ENCODE measurements around the gene ZCCHC24.

The ZCCHC24 gene

GRCh38 chr10:79483948-79484347, 38.5 kb upstream of the ZCCHC24 start:
- peaks cover 5% of the 10 kb centered on the region; the same call in 1 of the 2 replicates for H3K9me3 ChIP-seq (ENCODE audit: insufficient read depth, low read depth, low read length)
- H3K27me3 ChIP-seq (ENCODE audit: insufficient read depth, low read length), result 0 out of 2 replicates have a peak, but pooled peaks cover 8% of the 10 kb centered on the region
- peaks cover 4% of the 10 kb centered on the region; the same call in 1 of the 2 replicates for H3K4me1 ChIP-seq (ENCODE audit: insufficient read depth, low read length)
- H3K9ac ChIP-seq (ENCODE audit: low read depth, low read length), result no peak overlapping the region
- no peaks in the 10 kb centered on the region for H3K36me3 ChIP-seq (ENCODE audit: insufficient read depth, low read depth, low read length)
- H3K27ac ChIP-seq (ENCODE audit: low read length), result no peak overlapping the region
- no peak overlapping the region for H3K4me3 ChIP-seq (ENCODE audit: low read length)

GRCh38 chr10:79483299-79483698, 37.9 kb upstream of the ZCCHC24 start:
- peaks cover 5% of the 10 kb centered on the region; the same call in 1 of the 2 replicates for H3K9me3 ChIP-seq (ENCODE audit: insufficient read depth, low read depth, low read length)
- H3K36me3 ChIP-seq (ENCODE audit: insufficient read depth, low read depth, low read length), result no peaks in the 10 kb centered on the region
- no peak overlapping the region for H3K9ac ChIP-seq (ENCODE audit: low read depth, low read length)
- 0 out of 2 replicates have a peak, but pooled peaks cover 8% of the 10 kb centered on the region for H3K27me3 ChIP-seq (ENCODE audit: insufficient read depth, low read length)
- H3K27ac ChIP-seq (ENCODE audit: low read length), result no peak overlapping the region
- H3K4me1 ChIP-seq (ENCODE audit: insufficient read depth, low read length), result peaks cover 4% of the 10 kb centered on the region; the same call in 1 of the 2 replicates
- H3K4me3 ChIP-seq (ENCODE audit: low read length), result no peak overlapping the region

GRCh38 chr10:79482741-79483140, 37.3 kb upstream of the ZCCHC24 start:
- H3K9ac ChIP-seq (ENCODE audit: low read depth, low read length), result no peak overlapping the region
- H3K4me1 ChIP-seq (ENCODE audit: insufficient read depth, low read length), result 0 out of 2 replicates have a peak, but pooled peaks cover under 1% of the 10 kb centered on the region

GRCh38 chr10:79482304-79482703, 36.9 kb upstream of the ZCCHC24 start:
- H3K4me1 ChIP-seq (ENCODE audit: insufficient read depth, low read length), result no peaks in the 10 kb centered on the region
- H3K36me3 ChIP-seq (ENCODE audit: insufficient read depth, low read depth, low read length), result no peaks in the 10 kb centered on the region
- no peak overlapping the region for H3K27ac ChIP-seq (ENCODE audit: low read length)
- H3K9ac ChIP-seq (ENCODE audit: low read depth, low read length), result no peak overlapping the region
- H3K27me3 ChIP-seq (ENCODE audit: insufficient read depth, low read length), result 0 out of 2 replicates have a peak, but pooled peaks cover 8% of the 10 kb centered on the region
- no peak overlapping the region for H3K4me3 ChIP-seq (ENCODE audit: low read length)
- peaks cover 5% of the 10 kb centered on the region; the same call in 1 of the 2 replicates for H3K9me3 ChIP-seq (ENCODE audit: insufficient read depth, low read depth, low read length)

More at GRCh38 chr10:79482741-79483140, 37.3 kb upstream of the ZCCHC24 start:
- Histone ChIP-seq H3K4me3 (ENCODE audit: low read length) (no peak overlapping the region), H3K27me3 (ENCODE audit: insufficient read depth, low read length) (0 out of 2 replicates have a peak, but pooled peaks cover 8% of the 10 kb centered on the region), H3K9me3 (ENCODE audit: insufficient read depth, low read depth, low read length) (peaks cover 5% of the 10 kb centered on the region; the same call in 1 of the 2 replicates), H3K36me3 (ENCODE audit: insufficient read depth, low read depth, low read length) (no peaks in the 10 kb centered on the region), H3K27ac (ENCODE audit: low read length) (no peak overlapping the region)

- Histone ChIP-seq H3K27me3 (ENCODE audit: insufficient read depth, low read length) (no peaks in the 10 kb centered on the region), H3K9me3 (ENCODE audit: insufficient read depth, low read depth, low read length) (peaks cover 5% of the 10 kb centered on the region; the same call in 1 of the 2 replicates), H3K9ac (ENCODE audit: low read depth, low read length) (no peak overlapping the region), H3K36me3 (ENCODE audit: insufficient read depth, low read depth, low read length) (no peaks in the 10 kb centered on the region), H3K4me3 (ENCODE audit: low read length) (no peak overlapping the region), H3K4me1 (ENCODE audit: insufficient read depth, low read length) (no peaks in the 10 kb centered on the region), H3K27ac (ENCODE audit: low read length) (no peak overlapping the region)
Observed at GRCh38 chr10:79479283-79479909, 34.0 kb upstream of the ZCCHC24 start.

- Histone ChIP-seq H3K27me3 (ENCODE audit: insufficient read depth, low read length) (no peaks in the 10 kb centered on the region; the same call in 1 of the 2 replicates), H3K9me3 (ENCODE audit: insufficient read depth, low read depth, low read length) (peaks cover 5% of the 10 kb centered on the region; the same call in 1 of the 2 replicates), H3K27ac (ENCODE audit: low read length) (no peak overlapping the region), H3K4me1 (ENCODE audit: insufficient read depth, low read length) (no peaks in the 10 kb centered on the region), H3K36me3 (ENCODE audit: insufficient read depth, low read depth, low read length) (no peaks in the 10 kb centered on the region), H3K9ac (ENCODE audit: low read depth, low read length) (no peak overlapping the region), H3K4me3 (ENCODE audit: low read length) (no peak overlapping the region)
Observed at GRCh38 chr10:79477456-79477855, 32.0 kb upstream of the ZCCHC24 start.

GRCh38 chr10:79476645-79477044, 31.2 kb upstream of the ZCCHC24 start:
- no peak overlapping the region for H3K27ac ChIP-seq (ENCODE audit: low read length)
- H3K27me3 ChIP-seq (ENCODE audit: insufficient read depth, low read length), result no peaks in the 10 kb centered on the region; the same call in 1 of the 2 replicates
- no peak overlapping the region for H3K4me3 ChIP-seq (ENCODE audit: low read length)
- no peaks in the 10 kb centered on the region for H3K36me3 ChIP-seq (ENCODE audit: insufficient read depth, low read depth, low read length)
- H3K9me3 ChIP-seq (ENCODE audit: insufficient read depth, low read depth, low read length), result peaks cover 5% of the 10 kb centered on the region; the same call in 1 of the 2 replicates
- H3K9ac ChIP-seq (ENCODE audit: low read depth, low read length), result no peak overlapping the region
- no peaks in the 10 kb centered on the region for H3K4me1 ChIP-seq (ENCODE audit: insufficient read depth, low read length)

- peaks cover 1% of the 10 kb centered on the region; the same call in 1 of the 2 replicates for H3K9me3 ChIP-seq (ENCODE audit: insufficient read depth, low read depth, low read length)
- no peak overlapping the region for H3K9ac ChIP-seq (ENCODE audit: low read depth, low read length)
- H3K4me3 ChIP-seq (ENCODE audit: low read length), result no peak overlapping the region
- H3K36me3 ChIP-seq (ENCODE audit: insufficient read depth, low read depth, low read length), result no peaks in the 10 kb centered on the region
- H3K4me1 ChIP-seq (ENCODE audit: insufficient read depth, low read length), result no peaks in the 10 kb centered on the region
- no peaks in the 10 kb centered on the region; the same call in 1 of the 2 replicates for H3K27me3 ChIP-seq (ENCODE audit: insufficient read depth, low read length)
- no peak overlapping the region for H3K27ac ChIP-seq (ENCODE audit: low read length)
Observed at GRCh38 chr10:79475877-79476276, 30.5 kb upstream of the ZCCHC24 start.

- Histone ChIP-seq H3K4me3 (ENCODE audit: low read length) (no peak overlapping the region), H3K36me3 (ENCODE audit: insufficient read depth, low read depth, low read length) (no peaks in the 10 kb centered on the region), H3K4me1 (ENCODE audit: insufficient read depth, low read length) (no peaks in the 10 kb centered on the region), H3K9ac (ENCODE audit: low read depth, low read length) (no peak overlapping the region), H3K27me3 (ENCODE audit: insufficient read depth, low read length) (no peaks in the 10 kb centered on the region; the same call in 1 of the 2 replicates), H3K9me3 (ENCODE audit: insufficient read depth, low read depth, low read length) (no peaks in the 10 kb centered on the region), H3K27ac (ENCODE audit: low read length) (no peak overlapping the region)
Observed at GRCh38 chr10:79475119-79475653, 29.8 kb upstream of the ZCCHC24 start.

- Histone ChIP-seq H3K9me3 (ENCODE audit: insufficient read depth, low read depth, low read length) (no peaks in the 10 kb centered on the region), H3K27ac (ENCODE audit: low read length) (no peak overlapping the region), H3K4me1 (ENCODE audit: insufficient read depth, low read length) (no peaks in the 10 kb centered on the region), H3K27me3 (ENCODE audit: insufficient read depth, low read length) (no peaks in the 10 kb centered on the region; the same call in 1 of the 2 replicates), H3K4me3 (ENCODE audit: low read length) (no peak overlapping the region), H3K9ac (ENCODE audit: low read depth, low read length) (no peak overlapping the region), H3K36me3 (ENCODE audit: insufficient read depth, low read depth, low read length) (no peaks in the 10 kb centered on the region)
Observed at GRCh38 chr10:79473496-79474095, 28.2 kb upstream of the ZCCHC24 start.

GRCh38 chr10:79472951-79473350, 27.5 kb upstream of the ZCCHC24 start:
- Histone ChIP-seq H3K27me3 (ENCODE audit: insufficient read depth, low read length) (no peaks in the 10 kb centered on the region; the same call in 1 of the 2 replicates), H3K9ac (ENCODE audit: low read depth, low read length) (no peak overlapping the region), H3K27ac (ENCODE audit: low read length) (no peak overlapping the region), H3K36me3 (ENCODE audit: insufficient read depth, low read depth, low read length) (no peaks in the 10 kb centered on the region), H3K4me3 (ENCODE audit: low read length) (no peak overlapping the region), H3K4me1 (ENCODE audit: insufficient read depth, low read length) (no peaks in the 10 kb centered on the region), H3K9me3 (ENCODE audit: insufficient read depth, low read depth, low read length) (no peaks in the 10 kb centered on the region)
